HFFc6 (cell line): Measurements from ENCODE around the gene MAD1L1. TPM values are rescaled to one million over a fixed set of nuclear protein-coding genes. Genes with fewer than 3 reads are reported as not detected.

ENCODE experiments used
- DNase-seq: peaks from one replicate; pipeline ENCODE4 v3.0.0-alpha.2; 2018
- H3K27ac Mint-ChIP-seq: 2 replicates; pipeline ENCODE4 v1.8.0; 2020; ENCODE audit warnings: mild to moderate bottlenecking, mixed read lengths
- H3K27me3 Mint-ChIP-seq: 2 replicates; pipeline ENCODE4 v1.8.0; 2021; ENCODE audit warnings: mild to moderate bottlenecking, moderate library complexity, mixed read lengths; ENCODE audit not compliant: insufficient read depth
- H3K36me3 Mint-ChIP-seq: 2 replicates; pipeline ENCODE4 v1.8.0; 2021; ENCODE audit warnings: low read depth, mixed read lengths
- H3K4me1 Mint-ChIP-seq: 2 replicates; pipeline ENCODE4 v1.8.0; 2020; ENCODE audit warnings: low read depth, mixed read lengths
- H3K4me3 Mint-ChIP-seq: 2 replicates; pipeline ENCODE4 v1.8.0; 2020; ENCODE audit warnings: mild to moderate bottlenecking, moderate library complexity, mixed read lengths
- H3K9me3 Mint-ChIP-seq: 2 replicates; pipeline ENCODE4 v1.8.0; 2020; ENCODE audit warnings: mild to moderate bottlenecking, mixed read lengths
- CTCF ChIP-seq: fragments of 200-600 bp; sonication (generic); IDR thresholded peaks from 2 replicates; pipeline ENCODE4 v1.5.0; 2021; ENCODE audit warnings: antibody characterized with exemption, mild to moderate bottlenecking
- total RNA-seq, 6 experiments: library from RNA; stranded (reverse); fragmentation: NEBNext Ultra II Directional; extraction: Animal tissue kit (Norgen Biotek cat#: 25700); gene quantifications; 2 replicates in 1 of 6; 3 replicates in 5 of 6; pipeline ENCODE4 v1.2.3, GENCODE V29; 2021

Gene MAD1L1
- total RNA-seq, 6 experiments from 2014 or later: 34.6 to 44.8 (median 40.2) TPM

DNA sequence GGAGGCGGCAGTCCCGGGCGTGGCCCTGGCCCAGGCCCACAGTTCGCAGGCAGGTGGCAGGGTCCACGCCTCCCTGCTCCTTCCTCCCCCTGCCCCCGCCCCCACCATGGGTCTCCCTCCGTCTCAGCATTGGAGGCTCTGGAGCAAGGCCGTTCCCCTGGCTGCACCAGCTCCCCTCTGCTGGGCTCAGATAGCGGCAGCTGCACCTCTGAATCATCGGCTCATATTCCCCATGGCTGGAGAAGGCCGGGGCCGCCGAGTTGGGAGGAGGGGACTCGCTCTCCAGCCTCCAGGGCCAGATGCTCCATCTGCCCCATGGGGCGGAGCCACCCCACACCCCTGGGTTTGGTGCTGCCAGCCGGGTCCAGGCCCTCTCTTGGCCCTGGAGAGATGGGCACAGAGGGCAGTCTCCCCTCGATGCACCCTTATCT is 417.7 kb downstream of the MAD1L1 start:
- Mint-ChIP-seq H3K27me3 (peaks cover 4% of the 10 kb centered on the region; the same call in 1 of the 2 replicates), H3K4me3 (no peak overlapping the region), H3K4me1 (peaks cover 6% of the 10 kb centered on the region; the same call in 1 of the 2 replicates), H3K36me3 (no peaks in the 10 kb centered on the region), H3K27ac (no peak overlapping the region), H3K9me3 (no peaks in the 10 kb centered on the region)
- TF ChIP-seq CTCF: no peak
- no peak for DNase-seq

DNA sequence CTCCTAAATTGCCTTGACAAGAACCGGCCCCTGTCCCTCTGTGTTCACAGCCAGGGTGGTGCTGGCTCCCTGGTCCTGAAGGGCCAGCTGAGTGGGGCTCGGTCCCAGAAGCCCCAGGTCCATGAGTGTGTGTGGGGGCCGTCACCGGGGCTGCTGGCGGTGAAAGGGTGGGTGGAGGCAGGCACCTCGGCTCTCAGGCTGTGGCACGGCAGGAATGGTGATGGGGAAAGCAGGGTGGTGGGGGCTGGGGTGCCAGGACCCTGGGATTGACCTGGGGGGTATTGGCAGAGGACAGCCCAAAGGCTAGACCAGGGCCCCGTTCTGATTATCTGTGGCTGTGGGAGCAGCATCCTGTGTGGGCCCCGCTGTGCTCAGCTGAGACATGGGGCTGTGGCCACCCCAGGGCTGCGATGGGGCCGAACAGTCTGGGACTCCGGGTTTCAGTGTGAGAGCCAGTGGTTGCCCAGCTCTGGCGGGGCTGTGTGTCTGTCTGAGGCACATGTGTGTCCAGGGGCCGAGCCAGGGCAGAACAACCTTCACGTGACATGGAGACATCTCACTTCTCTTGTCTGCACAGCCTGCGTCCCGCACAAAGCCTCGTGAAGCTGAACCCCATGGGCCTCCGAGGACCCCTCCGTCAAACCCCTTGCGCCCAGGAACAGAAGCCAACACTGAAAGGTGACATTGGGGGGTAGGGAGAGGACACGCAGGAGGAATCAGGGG is 418.5 kb downstream of the MAD1L1 start:
- no peaks in the 10 kb centered on the region for H3K9me3 Mint-ChIP-seq
- no peaks in the 10 kb centered on the region for H3K36me3 Mint-ChIP-seq
- no peak for TF ChIP-seq CTCF
- DNase-seq: no peak
- H3K4me3 Mint-ChIP-seq: no peak overlapping the region
- peaks cover 6% of the 10 kb centered on the region; the same call in 1 of the 2 replicates for H3K4me1 Mint-ChIP-seq
- peaks cover 4% of the 10 kb centered on the region; the same call in 1 of the 2 replicates for H3K27me3 Mint-ChIP-seq
- no peak overlapping the region for H3K27ac Mint-ChIP-seq

DNA sequence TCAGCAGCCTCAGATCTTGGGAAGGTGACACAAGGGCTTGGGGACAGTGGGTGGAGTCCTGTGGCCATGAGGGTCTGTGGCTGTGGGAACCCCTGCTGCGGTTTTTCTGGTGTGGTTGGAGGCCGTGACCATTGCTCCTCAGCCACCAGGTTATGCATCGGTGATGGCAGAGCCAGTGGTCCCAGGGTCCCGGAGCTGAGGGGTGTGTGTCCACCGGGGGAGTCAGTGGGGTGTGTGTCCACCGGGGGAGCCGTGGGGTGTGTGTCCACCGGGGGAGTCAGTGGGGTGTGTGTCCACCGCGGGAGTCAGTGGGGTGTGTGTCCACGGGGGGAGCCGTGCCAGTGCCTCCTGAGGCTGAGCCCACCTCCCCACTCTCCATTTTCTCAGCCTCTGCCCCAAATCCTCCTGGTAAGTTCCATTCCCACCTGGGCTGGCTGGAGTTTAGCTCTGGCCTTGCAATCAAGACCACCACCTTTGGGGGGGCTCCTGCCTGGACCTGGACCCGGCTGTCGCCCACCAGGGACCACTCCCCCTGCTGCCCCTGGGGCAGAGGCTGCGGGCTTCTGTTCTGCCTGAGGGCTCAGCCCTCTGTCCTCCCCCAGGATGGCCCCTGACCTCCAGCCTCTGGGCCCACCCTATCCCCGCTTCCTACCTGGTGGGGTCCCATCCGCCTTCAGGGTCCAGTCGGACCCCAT is 419.2 kb downstream of the MAD1L1 start:
- H3K4me1 Mint-ChIP-seq: peaks cover 6% of the 10 kb centered on the region; the same call in 1 of the 2 replicates
- no peak overlapping the region for H3K27ac Mint-ChIP-seq

DNA sequence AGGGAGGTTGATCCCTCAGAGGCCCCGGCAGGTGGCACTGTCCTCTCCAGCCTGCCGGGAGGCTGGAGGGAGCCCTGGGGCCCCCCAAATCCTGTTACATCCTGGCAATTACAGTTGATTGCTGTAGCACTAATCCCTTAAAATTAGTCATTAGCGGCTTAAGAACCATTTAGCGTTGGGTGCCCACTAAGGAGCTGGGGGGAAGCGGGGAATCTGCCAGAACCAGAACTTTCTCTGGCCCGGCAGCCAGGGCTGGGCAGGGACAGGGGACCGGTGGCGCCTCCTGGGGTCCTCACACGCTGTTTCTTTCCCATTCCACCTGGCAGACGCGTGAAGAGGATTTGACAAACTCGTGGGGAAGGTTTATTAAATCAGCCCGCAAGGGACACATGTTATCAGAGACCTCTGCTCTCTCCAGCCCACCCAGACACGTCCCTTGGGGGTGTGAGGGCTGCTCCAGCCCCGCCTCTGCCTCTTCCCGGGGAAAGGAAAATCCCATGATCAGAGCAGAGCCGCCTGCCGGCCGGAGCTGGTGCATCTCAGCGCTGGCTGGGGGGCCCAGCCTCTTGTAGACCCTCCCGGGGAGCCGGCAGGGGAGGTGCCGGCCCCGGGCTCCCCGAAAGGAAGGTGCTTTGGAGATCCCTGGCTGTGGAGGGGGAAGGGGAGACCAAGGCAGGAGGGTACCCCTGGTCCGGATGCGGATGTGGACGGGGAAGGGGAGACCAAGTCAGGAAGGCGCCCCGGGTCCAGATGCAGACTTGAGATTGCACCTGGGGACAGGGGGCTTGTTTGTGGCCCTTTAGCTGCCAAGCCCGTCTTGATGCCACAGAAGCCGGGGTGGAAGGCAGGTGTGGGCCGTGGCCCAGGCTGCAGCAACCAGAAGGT is 420.0 kb downstream of the MAD1L1 start:
- TF ChIP-seq CTCF: peak; percentile 27; the same call in 1 of the 2 replicates
- no peaks in the 10 kb centered on the region for H3K9me3 Mint-ChIP-seq
- H3K27me3 Mint-ChIP-seq: peaks cover 4% of the 10 kb centered on the region; the same call in 1 of the 2 replicates
- no peak overlapping the region for H3K27ac Mint-ChIP-seq
- peaks cover 6% of the 10 kb centered on the region; the same call in 1 of the 2 replicates for H3K4me1 Mint-ChIP-seq
- no peak for DNase-seq
- no peaks in the 10 kb centered on the region for H3K36me3 Mint-ChIP-seq
- H3K4me3 Mint-ChIP-seq: no peak overlapping the region

More for the DNA sequence above, 419.2 kb downstream of the MAD1L1 start:
- Mint-ChIP-seq H3K36me3 (no peaks in the 10 kb centered on the region), H3K27me3 (peaks cover 4% of the 10 kb centered on the region; the same call in 1 of the 2 replicates), H3K4me3 (no peak overlapping the region), H3K9me3 (no peaks in the 10 kb centered on the region)
- TF ChIP-seq CTCF: no peak
- no peak for DNase-seq

DNA sequence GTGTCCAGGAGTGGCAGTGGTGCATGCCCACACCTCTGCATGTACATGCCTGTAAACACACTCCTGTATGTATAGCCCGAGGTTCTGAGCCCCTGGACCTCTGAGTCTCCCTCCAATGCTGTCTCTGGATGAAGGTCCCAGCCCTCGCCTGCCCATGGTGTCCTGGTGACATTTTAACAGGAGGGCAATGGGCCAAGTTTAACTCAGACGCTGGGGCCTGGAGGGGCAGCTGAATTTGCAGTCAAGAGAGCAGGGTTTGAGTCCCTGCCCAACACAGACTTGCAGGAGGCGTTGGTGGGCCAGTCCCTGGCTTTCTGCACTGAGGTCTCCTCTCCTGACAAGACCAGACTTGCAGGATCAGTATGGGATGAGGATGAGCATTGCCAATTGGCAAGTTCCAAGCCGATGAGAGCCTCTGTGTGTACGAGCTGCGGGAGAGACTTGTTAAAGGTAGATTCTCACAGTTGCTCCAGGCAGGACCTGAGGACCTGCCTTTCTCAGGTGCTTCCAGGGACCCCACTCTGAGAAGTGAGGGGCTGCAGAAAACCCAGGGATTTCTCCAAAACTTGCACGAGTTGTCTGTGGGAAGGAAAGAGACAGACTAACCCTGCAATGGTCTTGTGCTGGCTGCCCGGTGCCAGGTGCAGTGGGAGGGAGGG is 420.8 kb downstream of the MAD1L1 start:
- no peak for DNase-seq

More for the DNA sequence above, 420.8 kb downstream of the MAD1L1 start:
- Mint-ChIP-seq H3K9me3 (no peaks in the 10 kb centered on the region), H3K27me3 (peaks cover 4% of the 10 kb centered on the region; the same call in 1 of the 2 replicates), H3K4me1 (peaks cover 6% of the 10 kb centered on the region; the same call in 1 of the 2 replicates), H3K36me3 (no peaks in the 10 kb centered on the region), H3K27ac (no peak overlapping the region), H3K4me3 (no peak overlapping the region)
- no peak for TF ChIP-seq CTCF
